GM18909 (cell line): ENCODE results near the gene TMEM92.
A peak's percentile ranks its signal among the peaks of the same experiment; 100 is the strongest.
"Not testable (repeated sequence)": the region's sequence is repeated elsewhere in the genome, so short reads cannot be mapped to it uniquely, and the experiment has no call there.

ENCODE experiments used
- ATAC-seq: cut with Tn5 transposase; IDR thresholded peaks from one replicate; pipeline ENCODE4 v1.9.1; 2021; ENCODE audit warnings: mild to moderate bottlenecking; ENCODE audit not compliant: unreplicated experiment, poor library complexity

Gene TMEM92

GRCh38 chr17:50292465-50292864 is 18.2 kb downstream of the TMEM92 start:
- ATAC-seq = no peak

GRCh38 chr17:50295021-50295420 is 20.8 kb downstream of the TMEM92 start:
- no peak for ATAC-seq

- ATAC-seq = peak; percentile 57
Observed at GRCh38 chr17:50297407-50297865, 23.2 kb downstream of the TMEM92 start.

GRCh38 chr17:50298018-50298417 is 23.8 kb downstream of the TMEM92 start:
- no peak for ATAC-seq

DNA sequence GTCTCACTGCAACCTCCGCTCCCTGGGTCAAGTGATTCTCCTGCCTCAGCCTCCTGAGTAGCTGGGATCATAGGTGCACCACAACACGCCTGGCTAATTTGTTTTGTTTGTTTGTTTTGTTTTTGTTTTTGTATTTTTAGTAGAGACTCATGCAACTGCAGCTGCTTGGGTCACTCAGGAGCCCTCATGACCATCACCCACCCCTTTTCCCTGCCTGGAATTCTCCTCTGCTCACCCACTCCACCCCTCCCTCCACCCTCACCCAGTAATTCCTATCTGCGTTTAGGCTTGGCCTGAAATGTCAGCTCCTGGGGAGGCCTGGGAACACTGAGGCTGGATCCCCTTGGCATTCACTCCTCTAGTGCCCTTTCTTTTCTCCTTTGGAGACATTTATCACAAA is 25.5 kb downstream of the TMEM92 start:
- ATAC-seq = no peak

- not testable (repeated sequence) for ATAC-seq
Observed at GRCh38 chr17:50300824-50301223, 26.6 kb downstream of the TMEM92 start.

DNA sequence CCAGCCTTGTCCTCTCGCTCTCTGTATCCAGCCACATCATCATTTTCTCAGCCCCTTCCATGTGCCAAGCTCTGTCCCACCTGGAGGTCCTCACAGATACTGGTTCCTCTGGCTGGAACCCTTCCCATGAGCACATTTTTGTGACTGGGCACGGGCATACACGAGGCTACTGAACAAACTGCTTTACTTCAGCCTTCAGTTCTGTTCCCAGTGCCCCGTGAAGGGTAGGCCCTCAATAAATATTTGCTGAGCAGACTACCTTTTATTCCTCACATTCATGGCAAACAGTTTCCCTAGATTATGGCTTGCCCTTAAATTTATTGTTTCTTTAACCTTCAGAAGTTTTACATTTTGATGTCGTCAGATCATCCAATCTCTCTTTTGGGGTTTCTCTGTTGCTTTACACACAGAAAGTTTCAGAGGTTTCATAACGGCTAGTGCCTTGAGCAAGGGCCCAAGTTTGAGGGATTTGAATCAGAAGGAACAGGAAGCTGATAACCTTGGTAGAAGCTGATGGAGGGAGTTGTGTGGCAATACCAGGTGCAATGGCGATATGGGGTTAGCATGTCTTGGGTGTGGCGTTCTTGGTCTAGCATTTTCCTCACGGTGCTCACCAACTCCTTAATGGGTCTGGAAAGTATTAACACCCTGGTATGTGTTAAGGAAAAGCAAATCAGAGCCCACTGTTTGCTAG is 27.8 kb downstream of the TMEM92 start:
- no peak for ATAC-seq

- ATAC-seq = no peak
Observed at GRCh38 chr17:50303051-50303450, 28.8 kb downstream of the TMEM92 start.

- ATAC-seq = no peak
Observed at GRCh38 chr17:50303596-50303995, 29.3 kb downstream of the TMEM92 start.

GRCh38 chr17:50304781-50305404 is 30.6 kb downstream of the TMEM92 start:
- ATAC-seq = no peak

DNA sequence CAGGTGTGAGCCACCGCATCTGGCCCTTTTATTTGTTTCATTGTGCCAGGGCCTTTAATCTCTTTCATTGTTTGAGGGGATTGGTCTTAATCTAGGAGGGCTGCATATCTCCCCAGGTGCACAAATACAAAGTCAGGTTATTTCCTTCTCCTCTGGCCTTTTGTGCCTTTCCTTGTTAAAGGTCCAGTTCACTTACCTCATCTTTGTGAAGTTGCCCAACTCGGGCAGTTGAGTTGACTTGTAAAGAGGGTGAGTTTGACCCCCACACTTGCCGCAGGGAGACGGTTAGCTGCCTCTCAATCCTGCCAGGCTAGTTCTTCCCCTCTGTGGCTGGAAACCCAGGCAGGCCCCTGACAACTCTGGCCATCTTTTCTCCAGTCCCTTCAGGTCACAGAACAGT is 33.4 kb downstream of the TMEM92 start:
- ATAC-seq = no peak

GRCh38 chr17:50308666-50309065 is 34.4 kb downstream of the TMEM92 start:
- no peak for ATAC-seq

DNA sequence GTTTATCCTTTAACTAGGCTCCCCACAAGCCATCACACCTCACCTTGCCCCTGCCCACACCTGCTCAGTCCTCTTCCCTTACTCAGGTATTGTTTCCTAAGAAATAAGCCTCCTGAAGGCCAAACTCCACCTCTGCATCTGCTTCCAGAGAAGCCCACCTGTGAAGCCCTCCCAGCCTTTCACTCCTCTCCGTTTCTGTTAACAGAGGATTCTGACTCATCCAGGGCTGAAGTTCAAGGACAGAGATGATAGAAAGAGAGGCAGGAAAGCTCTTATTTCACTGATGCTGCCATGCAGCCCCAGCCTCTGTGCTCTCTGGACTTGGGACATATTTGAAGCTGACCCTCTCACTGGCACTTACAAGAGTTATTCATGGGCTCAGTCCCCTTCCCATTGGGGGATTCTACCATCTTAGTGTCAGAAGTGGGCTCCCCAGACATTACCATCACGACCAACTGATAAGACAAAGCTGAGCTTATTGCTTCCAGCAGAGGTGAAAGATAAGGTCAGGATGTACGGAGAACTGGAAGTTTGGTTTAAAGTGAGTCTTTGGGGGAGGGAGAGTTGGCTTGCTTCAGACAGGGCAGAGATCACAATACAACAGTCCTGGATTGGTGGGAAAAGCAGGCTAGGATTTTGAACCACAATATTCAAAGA is 36.3 kb downstream of the TMEM92 start:
- ATAC-seq = no peak

DNA sequence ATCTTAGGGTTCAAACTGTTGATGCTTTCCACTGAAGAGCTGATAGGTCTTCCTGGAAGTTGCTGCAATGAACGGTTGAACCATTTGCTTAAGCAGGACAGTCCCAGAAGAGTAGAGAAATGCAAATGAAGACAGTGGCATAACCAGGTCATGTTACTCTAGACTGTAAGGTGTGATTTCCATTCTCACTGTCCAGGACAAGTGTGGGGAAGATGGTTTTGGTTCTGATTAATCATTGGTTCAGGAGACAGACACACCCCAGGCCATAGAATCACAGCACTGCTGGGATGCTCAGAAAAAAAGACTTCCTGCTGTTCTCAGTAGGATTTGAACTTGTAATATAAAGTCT is 36.8 kb downstream of the TMEM92 start:
- peak; percentile 45 for ATAC-seq

GRCh38 chr17:50311483-50311882 is 37.2 kb downstream of the TMEM92 start:
- ATAC-seq = no peak

DNA sequence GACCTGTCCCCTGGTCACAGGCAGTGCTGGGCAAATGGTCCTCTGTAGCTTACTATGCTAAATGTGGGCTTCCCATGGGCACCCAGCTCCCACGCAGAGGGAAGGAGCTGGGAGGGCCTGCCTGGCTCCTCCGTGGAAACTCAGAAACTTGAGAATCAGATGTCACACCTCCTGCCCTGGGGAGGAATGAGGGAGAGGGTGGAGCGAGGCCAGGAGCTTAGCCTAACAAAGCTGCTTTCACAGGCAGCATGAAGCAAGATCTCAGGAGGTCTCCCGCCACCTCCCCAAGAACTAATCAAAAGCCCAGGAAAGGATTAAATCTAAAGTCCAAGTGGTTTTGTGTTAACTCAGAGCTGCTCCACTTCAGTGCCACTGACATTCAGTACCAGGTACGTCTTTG is 38.0 kb downstream of the TMEM92 start:
- ATAC-seq = no peak

GRCh38 chr17:50314456-50315011 is 40.3 kb downstream of the TMEM92 start:
- ATAC-seq = no peak

- no peak for ATAC-seq
Observed at GRCh38 chr17:50316016-50316587, 41.8 kb downstream of the TMEM92 start.

DNA sequence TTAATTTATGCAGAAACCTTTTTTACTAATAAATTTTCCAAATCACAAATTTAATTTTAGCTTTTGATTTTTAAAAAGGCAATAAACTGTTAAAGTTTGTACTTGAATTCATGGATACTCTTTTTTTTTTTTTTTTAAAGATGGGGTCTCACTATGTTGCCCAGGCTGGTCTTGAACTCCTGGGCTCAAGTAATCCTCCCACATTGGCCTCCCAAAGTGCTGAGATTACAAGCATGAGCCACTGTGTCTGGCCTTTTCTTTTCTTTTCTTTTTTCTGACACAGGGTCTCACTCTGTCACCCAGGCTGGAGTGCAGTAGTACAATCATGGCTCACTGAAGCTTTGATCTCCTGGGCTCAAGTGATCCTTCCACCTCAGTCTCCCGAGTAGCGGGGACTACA is 42.4 kb downstream of the TMEM92 start:
- ATAC-seq = not testable (repeated sequence)

- no peak for ATAC-seq
Observed at GRCh38 chr17:50317121-50317520, 42.9 kb downstream of the TMEM92 start.
